Neutrophil (primary cell): ENCODE measurements around the gene RNF220.
"Not testable (repeated sequence)": the region's sequence is repeated elsewhere in the genome, so short reads cannot be mapped to it uniquely, and the experiment has no call there.

Source experiments
- H3K27ac ChIP-seq: fragments of 200-600 bp; sonication (generic); 2 replicates; pipeline ENCODE4 v1.5.1; 2016; ENCODE audit warnings: mild to moderate bottlenecking, moderate library complexity
- H3K27me3 ChIP-seq: fragments of 200-600 bp; sonication (generic); 2 replicates; pipeline ENCODE4 v1.6.0; 2016; ENCODE audit warnings: mild to moderate bottlenecking
- H3K36me3 ChIP-seq: fragments of 200-600 bp; sonication (generic); 2 replicates; pipeline ENCODE4 v1.5.1; 2017
- H3K4me1 ChIP-seq, 2 experiments: fragments of 200-600 bp in 1 of 2; sonication (generic) in 1 of 2; 1 replicate in 1 of 2; 2 replicates in 1 of 2; pipeline versions ENCODE4 v1.5.1 to v1.6.1; 2013 to 2016; ENCODE audit warnings: low read depth in 1 of 2, low read length in 1 of 2, mild to moderate bottlenecking in 1 of 2, moderate library complexity in 1 of 2; ENCODE audit not compliant: control insufficient read depth in 1 of 2, insufficient read depth in 1 of 2
- H3K4me3 ChIP-seq, 2 experiments: fragments of 200-600 bp in 1 of 2; sonication (generic) in 1 of 2; 1 replicate in 1 of 2; 2 replicates in 1 of 2; pipeline ENCODE4 v1.5.1; 2013 to 2016; ENCODE audit warnings: low read depth in 1 of 2, low read length in 1 of 2, mild to moderate bottlenecking in 1 of 2, moderate library complexity in 1 of 2
- H3K9me3 ChIP-seq: fragments of 200-600 bp; sonication (generic); 2 replicates; pipeline ENCODE4 v1.5.1; 2016
- TF ChIP-seq, protein P1 (sequence below): fragments of 200-600 bp; sonication (generic); IDR thresholded peaks from 2 replicates; pipeline ENCODE4 v1.5.1; 2016; ENCODE audit warnings: antibody characterized with exemption

Gene RNF220

DNA sequence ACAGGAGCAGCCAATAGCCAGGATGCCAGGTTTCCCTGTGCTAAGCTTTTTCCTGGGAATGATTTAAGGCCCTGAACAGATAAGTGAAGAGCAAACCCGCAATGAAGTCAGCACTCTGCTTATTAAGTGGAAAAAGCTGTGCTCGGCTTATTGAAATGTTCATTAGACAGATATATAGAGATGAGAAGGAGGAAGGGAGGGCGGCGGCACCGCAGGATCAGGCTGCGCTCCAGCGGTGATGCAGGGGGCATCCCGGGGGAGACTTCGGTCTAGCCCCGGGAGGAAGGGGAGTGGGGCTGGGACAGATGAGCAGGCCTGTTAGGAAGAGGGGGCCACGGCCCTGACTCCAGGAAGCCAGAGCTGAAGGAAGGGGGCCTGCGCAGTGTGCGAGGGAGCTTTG lies 154.3 kb downstream of the RNF220 start:
- H3K4me1 ChIP-seq: peaks cover 3 to 5% of the 10 kb centered on the region in 2 experiments
- TF ChIP-seq, protein P1, sequence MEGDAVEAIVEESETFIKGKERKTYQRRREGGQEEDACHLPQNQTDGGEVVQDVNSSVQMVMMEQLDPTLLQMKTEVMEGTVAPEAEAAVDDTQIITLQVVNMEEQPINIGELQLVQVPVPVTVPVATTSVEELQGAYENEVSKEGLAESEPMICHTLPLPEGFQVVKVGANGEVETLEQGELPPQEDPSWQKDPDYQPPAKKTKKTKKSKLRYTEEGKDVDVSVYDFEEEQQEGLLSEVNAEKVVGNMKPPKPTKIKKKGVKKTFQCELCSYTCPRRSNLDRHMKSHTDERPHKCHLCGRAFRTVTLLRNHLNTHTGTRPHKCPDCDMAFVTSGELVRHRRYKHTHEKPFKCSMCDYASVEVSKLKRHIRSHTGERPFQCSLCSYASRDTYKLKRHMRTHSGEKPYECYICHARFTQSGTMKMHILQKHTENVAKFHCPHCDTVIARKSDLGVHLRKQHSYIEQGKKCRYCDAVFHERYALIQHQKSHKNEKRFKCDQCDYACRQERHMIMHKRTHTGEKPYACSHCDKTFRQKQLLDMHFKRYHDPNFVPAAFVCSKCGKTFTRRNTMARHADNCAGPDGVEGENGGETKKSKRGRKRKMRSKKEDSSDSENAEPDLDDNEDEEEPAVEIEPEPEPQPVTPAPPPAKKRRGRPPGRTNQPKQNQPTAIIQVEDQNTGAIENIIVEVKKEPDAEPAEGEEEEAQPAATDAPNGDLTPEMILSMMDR: no peak
- no peaks in the 10 kb centered on the region for H3K27me3 ChIP-seq
- no peaks in the 10 kb centered on the region for H3K9me3 ChIP-seq
- no peak overlapping the region for H3K27ac ChIP-seq
- no peaks in the 10 kb centered on the region for H3K36me3 ChIP-seq
- no peak overlapping the region for H3K4me3 ChIP-seq

DNA sequence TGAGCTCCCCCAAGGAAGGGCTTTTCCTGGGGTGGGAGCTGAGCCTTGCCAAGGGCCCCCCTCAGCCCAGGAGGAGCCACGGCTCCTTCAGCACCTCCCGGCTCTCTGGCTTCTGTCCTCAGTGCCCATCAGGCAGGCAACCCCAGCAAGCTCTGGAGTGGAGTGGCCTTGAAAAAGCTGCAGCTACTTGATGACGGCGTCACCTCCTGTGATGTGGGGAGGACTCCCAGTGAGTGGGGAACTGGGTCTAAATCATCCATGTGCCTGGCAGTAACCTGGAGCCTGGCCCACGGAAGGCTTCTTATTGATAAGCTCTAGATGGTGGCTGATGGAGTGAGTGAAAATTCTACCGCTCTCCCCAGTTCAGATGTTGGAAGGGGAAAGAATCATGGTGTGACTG lies 154.9 kb downstream of the RNF220 start:
- Histone ChIP-seq H3K36me3 (no peaks in the 10 kb centered on the region), H3K4me3 (no peak overlapping the region), H3K9me3 (no peaks in the 10 kb centered on the region), H3K27ac (no peak overlapping the region), H3K27me3 (no peaks in the 10 kb centered on the region), H3K4me1 (peaks cover 3 to 5% of the 10 kb centered on the region in 2 experiments)
- TF ChIP-seq, protein P1: no peak

DNA sequence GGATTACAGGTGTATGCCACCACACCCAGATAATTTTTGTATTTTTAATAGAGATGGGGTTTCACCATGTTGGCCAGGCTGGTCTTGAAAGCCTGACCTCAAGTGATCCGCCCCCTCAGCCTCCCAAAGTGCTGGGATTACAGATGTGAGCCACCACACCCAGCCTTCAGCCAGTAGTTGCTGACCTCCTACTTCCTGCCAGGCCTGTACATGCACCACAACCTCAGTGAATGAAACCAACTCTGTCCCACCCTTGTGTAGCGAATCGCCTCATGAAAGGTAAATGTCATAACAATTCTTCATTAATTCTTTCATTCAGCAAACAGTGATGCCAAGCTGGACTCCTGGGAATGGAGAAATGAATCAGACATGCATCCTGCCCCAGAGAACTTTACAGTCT lies 155.6 kb downstream of the RNF220 start:
- H3K9me3 ChIP-seq, H3K36me3 ChIP-seq, H3K27ac ChIP-seq, H3K4me1 ChIP-seq, H3K4me3 ChIP-seq, H3K27me3 ChIP-seq: not testable (repeated sequence)

DNA sequence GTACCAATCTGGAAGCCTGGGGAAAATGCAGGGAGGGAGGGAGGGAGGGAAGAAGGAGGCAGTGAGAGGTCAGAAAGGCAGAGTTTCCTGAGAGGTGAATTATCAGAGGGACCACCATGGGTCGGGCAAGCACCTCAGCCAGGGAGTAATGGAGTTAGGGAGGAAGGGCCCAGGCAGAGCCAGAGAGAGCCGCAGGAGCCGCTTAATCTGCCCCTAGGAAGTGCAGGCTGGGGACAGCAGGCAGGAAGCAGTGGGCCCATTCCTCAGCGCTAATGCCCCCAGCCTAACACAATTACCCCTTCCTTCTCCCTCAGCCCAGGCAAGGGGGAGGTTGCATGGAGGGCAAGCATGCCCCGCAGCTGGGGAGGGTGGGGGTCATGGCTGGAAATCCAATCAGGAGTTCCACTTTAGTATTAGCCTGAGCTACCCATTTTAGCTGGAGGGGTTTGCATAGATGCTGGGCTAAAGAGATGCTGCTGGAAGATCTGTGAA lies 160.2 kb downstream of the RNF220 start:
- no peaks in the 10 kb centered on the region for H3K9me3 ChIP-seq
- no peaks in the 10 kb centered on the region for H3K4me1 ChIP-seq
- H3K27me3 ChIP-seq: no peaks in the 10 kb centered on the region
- no peaks in the 10 kb centered on the region for H3K36me3 ChIP-seq
- H3K27ac ChIP-seq: no peak overlapping the region
- TF ChIP-seq, protein P1: no peak
- no peak overlapping the region for H3K4me3 ChIP-seq

DNA sequence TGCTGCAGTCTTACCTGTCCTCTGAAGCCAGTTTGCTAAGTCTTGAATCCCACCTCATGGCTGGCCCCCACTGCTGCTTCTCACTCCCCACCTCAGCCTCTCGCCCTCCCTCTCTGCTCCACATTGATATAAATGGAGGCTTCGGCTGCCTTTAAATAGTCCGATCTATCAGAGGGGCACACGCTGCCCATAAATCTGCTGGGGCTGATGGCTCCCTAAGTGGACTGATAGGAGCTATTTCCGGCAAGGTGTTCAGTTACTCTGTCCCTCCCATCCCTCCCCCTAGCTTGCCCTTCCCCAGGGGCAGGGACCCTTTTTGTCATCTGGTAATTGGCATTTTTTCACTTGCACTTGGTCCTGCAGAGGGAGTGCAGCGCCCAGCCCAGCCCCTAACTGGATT lies 160.8 kb downstream of the RNF220 start:
- Histone ChIP-seq H3K36me3 (no peaks in the 10 kb centered on the region), H3K9me3 (no peaks in the 10 kb centered on the region), H3K27me3 (no peaks in the 10 kb centered on the region), H3K4me1 (no peaks in the 10 kb centered on the region), H3K4me3 (no peak overlapping the region), H3K27ac (no peak overlapping the region)
- TF ChIP-seq, protein P1: no peak

DNA sequence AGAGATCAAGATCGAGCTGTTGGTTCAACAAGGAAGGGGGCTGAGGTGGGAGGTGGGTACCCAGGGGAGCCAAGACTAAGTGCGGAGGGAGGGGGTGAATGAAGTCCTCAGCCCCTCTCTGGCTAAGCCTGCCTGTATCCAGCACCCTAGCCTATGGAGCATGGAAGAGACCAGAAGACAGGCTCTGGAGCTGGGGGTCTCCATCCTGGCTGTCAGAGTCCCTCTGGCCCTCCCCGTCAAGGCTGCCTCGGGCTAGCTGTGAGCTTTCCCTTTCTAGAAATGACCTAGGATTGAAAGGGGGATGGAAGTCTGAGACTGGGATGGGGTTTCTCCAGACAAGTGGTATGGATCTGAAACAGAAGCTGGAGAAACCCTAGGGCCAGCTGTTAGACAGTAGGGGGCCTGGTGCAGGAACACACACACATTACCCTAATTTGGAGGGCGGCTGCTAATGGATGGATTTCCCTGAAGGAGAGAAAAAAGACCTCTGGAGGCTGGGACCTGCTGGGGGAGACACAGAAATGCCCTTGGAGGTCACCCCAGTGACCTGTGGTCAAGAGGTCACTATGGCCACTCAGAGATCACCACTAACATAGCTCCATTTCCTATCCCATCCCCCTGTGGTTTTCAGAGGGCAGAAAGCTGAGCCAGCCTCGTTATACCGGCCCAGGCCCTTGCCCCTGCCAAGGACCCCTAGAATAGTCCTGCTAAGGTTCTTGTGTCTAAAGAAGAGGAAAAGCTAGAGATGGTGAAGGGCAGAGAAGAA lies 161.4 kb downstream of the RNF220 start:
- Histone ChIP-seq H3K9me3 (no peaks in the 10 kb centered on the region), H3K4me3 (no peak overlapping the region), H3K27ac (no peak overlapping the region), H3K27me3 (no peaks in the 10 kb centered on the region), H3K4me1 (no peaks in the 10 kb centered on the region), H3K36me3 (no peaks in the 10 kb centered on the region)
- TF ChIP-seq, protein P1: no peak
